ENCODE results near the gene TMEM132C. TPM values are rescaled to one million over a fixed set of nuclear protein-coding genes. Genes with fewer than 3 reads are reported as not detected.

Gene TMEM132C
- total and polyA plus RNA-seq, 2 donors (not counting 3 experiments of a cell fraction or from before 2014, with no cell fraction given), result not detected

DNA sequence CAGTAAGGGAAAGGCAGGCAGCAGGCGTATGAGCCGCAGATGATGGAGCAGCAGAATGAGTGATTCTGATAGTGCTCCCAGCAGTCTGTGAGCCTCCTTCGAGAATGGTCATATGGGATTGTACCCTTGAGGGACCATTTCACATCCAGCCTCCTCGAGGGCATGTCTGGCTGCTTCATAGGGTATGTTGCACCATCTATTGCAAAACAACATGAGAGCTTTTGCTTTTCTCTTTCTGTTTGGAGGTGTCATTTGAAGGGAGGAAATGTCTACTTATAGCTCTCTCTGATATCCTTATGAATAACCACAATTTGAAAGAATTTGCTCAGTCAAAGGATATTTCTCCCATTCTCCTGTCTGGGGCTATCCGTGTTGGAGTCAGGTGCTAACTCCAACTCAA lies 172.8 kb downstream of the TMEM132C start:
- ChIA-PET POLR2A (no interaction called here), CTCF (no interaction called here)
- Histone ChIP-seq H3K4me2 (ENCODE audit: insufficient read depth, low read length) (no peak overlapping the region), H2AFZ (ENCODE audit: low read depth, low read length) (no peak overlapping the region), H3K4me3 (replicated peaks in 1 of 3; ENCODE audit: insufficient read depth in 1 of 3, low read depth in 1 of 3, low read length in 3 of 3) (no peak overlapping the region), H3K4me1 (ENCODE audit: control insufficient read depth, extremely low read depth, insufficient read depth, low read length) (no peaks in the 10 kb centered on the region), H3K9me1 (replicated peaks; ENCODE audit: control insufficient read depth, extremely low read depth, insufficient read depth, low read length) (no peaks in the 10 kb centered on the region), H3K79me2 (ENCODE audit: control insufficient read depth, insufficient read depth, low read length) (no peaks in the 10 kb centered on the region), H3K9me3 (replicated peaks; ENCODE audit: control insufficient read depth, insufficient read depth, low read length) (peaks cover 3% of the 10 kb centered on the region), H3K36me3 (ENCODE audit: control insufficient read depth in 2 of 2, extremely low read depth in 1 of 2, insufficient read depth in 2 of 2, low read length in 2 of 2) (no peaks in the 10 kb centered on the region), H3K9ac (replicated peaks; ENCODE audit: extremely low read depth, insufficient read depth, low read length) (no peak overlapping the region), H3K27ac (ENCODE audit: insufficient read depth, low read depth, low read length) (no peak overlapping the region), H3K27me3 (ENCODE audit: control insufficient read depth in 2 of 2, insufficient read depth in 2 of 2, low read length in 2 of 2) (no peaks in the 10 kb centered on the region), H4K20me1 (replicated peaks; ENCODE audit: control insufficient read depth, extremely low read depth, insufficient read depth, low read length) (no peaks in the 10 kb centered on the region)
- intact Hi-C loops (cut with micrococcal nuclease) (no loop called here), dilution Hi-C loops (cut with MboI; ENCODE audit: extremely low pct_ligation_motif_present, low sequenced_read_pairs) (no loop called here)
- DNase-seq (ENCODE audit: low read depth, low spot score) (no peak), FAIRE-seq (no peak)
- TF ChIP-seq MYC (IDR thresholded peaks at IDR 0.05; ENCODE audit: low read depth, low read length) (no peak), POLR2AphosphoS5 (IDR thresholded peaks at IDR 0.05; ENCODE audit: insufficient read depth, low read depth, low read length) (no peak), GATA2 (IDR thresholded peaks at IDR 0.05; ENCODE audit: insufficient read depth, insufficient read length, low read depth, low read length) (no peak), EZH2 (IDR thresholded peaks at IDR 0.05; ENCODE audit: borderline replicate concordance, low read depth, low read length, severe bottlenecking) (no peak), POLR2A (IDR thresholded peaks at IDR 0.05; ENCODE audit: low read depth, low read length) (no peak), FOS (IDR thresholded peaks at IDR 0.05; ENCODE audit: borderline replicate concordance, insufficient read depth, low read length) (no peak), JUN (IDR thresholded peaks at IDR 0.05; ENCODE audit: borderline replicate concordance, insufficient read depth, insufficient read length, low read depth) (no peak), MAX (IDR thresholded peaks at IDR 0.05; ENCODE audit: insufficient read depth, insufficient read length) (no peak)
- TF ChIP-seq, protein P1, sequence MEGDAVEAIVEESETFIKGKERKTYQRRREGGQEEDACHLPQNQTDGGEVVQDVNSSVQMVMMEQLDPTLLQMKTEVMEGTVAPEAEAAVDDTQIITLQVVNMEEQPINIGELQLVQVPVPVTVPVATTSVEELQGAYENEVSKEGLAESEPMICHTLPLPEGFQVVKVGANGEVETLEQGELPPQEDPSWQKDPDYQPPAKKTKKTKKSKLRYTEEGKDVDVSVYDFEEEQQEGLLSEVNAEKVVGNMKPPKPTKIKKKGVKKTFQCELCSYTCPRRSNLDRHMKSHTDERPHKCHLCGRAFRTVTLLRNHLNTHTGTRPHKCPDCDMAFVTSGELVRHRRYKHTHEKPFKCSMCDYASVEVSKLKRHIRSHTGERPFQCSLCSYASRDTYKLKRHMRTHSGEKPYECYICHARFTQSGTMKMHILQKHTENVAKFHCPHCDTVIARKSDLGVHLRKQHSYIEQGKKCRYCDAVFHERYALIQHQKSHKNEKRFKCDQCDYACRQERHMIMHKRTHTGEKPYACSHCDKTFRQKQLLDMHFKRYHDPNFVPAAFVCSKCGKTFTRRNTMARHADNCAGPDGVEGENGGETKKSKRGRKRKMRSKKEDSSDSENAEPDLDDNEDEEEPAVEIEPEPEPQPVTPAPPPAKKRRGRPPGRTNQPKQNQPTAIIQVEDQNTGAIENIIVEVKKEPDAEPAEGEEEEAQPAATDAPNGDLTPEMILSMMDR (IDR thresholded peaks at IDR 0.05; ENCODE audit: extremely low read depth in 1 of 2, insufficient read depth in 1 of 2, low read depth in 1 of 2, low read length in 2 of 2), result no peak
- no TSS peak for BruUV-seq (replicated peaks)

Measured in endothelial cell of umbilical vein (primary cell).